CD4-positive, CD25-positive, alpha-beta regulatory T cell (primary cell): ENCODE data around the gene TBCK. TPM values are rescaled to one million over a fixed set of nuclear protein-coding genes. Genes with fewer than 3 reads are reported as not detected.

Experiments used
- ATAC-seq, 2 donors: fragments of 150-1000 bp; cut with Tn5 transposase; one replicate each; pipeline ENCODE4 v1.10.0; 2021; ENCODE audit warnings: low read depth in 2 of 2, moderate number of reproducible peaks in 2 of 2, moderate library complexity in 1 of 2
- DNase-seq, 3 donors: peaks; one replicate each; pipeline versions ENCODE4 v3.0.0 to v3.0.0-alpha.2; 2012 to 2022; ENCODE audit warnings: mixed read lengths in 1 of 3
- H3K27ac ChIP-seq: one replicate; pipeline ENCODE4 v1.7.0; 2013; ENCODE audit warnings: mild to moderate bottlenecking, low read length; ENCODE audit not compliant: insufficient read depth, poor library complexity, severe bottlenecking
- H3K27me3 ChIP-seq: one replicate; pipeline ENCODE4 v1.7.0; 2013; ENCODE audit warnings: low read length; ENCODE audit not compliant: control insufficient read depth, insufficient read depth
- H3K36me3 ChIP-seq: one replicate; pipeline ENCODE4 v1.7.0; 2013; ENCODE audit warnings: mild to moderate bottlenecking, low read length, moderate library complexity; ENCODE audit not compliant: control insufficient read depth, insufficient read depth
- H3K4me1 ChIP-seq: 2 replicates; pipeline ENCODE4 v1.7.0; 2013; ENCODE audit warnings: mild to moderate bottlenecking, low read length; ENCODE audit not compliant: insufficient read depth, control insufficient read depth, poor library complexity, severe bottlenecking
- H3K4me3 ChIP-seq: one replicate; pipeline ENCODE4 v1.7.0; 2013; ENCODE audit warnings: low read depth, mild to moderate bottlenecking, low read length, moderate library complexity
- H3K9me3 ChIP-seq, 2 experiments: 1 replicate in 1 of 2; 2 replicates in 1 of 2; pipeline ENCODE4 v1.7.0; 2013; ENCODE audit warnings: low read length in 2 of 2, mild to moderate bottlenecking in 1 of 2, moderate library complexity in 1 of 2; ENCODE audit not compliant: control insufficient read depth in 2 of 2
- H3K27ac Mint-ChIP-seq, 3 donors: one replicate each; pipeline ENCODE4 v1.8.0; 2020 to 2022; ENCODE audit warnings: mild to moderate bottlenecking in 3 of 3, mixed read lengths in 3 of 3, moderate library complexity in 2 of 3
- H3K27me3 Mint-ChIP-seq: one replicate; pipeline ENCODE4 v1.8.0; 2022; ENCODE audit warnings: mild to moderate bottlenecking, mixed read lengths
- H3K36me3 Mint-ChIP-seq: one replicate; pipeline ENCODE4 v1.8.0; 2020; ENCODE audit warnings: mixed read lengths
- H3K4me1 Mint-ChIP-seq, 4 donors: one replicate each; pipeline ENCODE4 v1.8.0; 2020 to 2022; ENCODE audit warnings: mixed read lengths in 4 of 4, mild to moderate bottlenecking in 1 of 4
- H3K4me3 Mint-ChIP-seq, 4 donors: one replicate each; pipeline ENCODE4 v1.8.0; 2020 to 2022; ENCODE audit warnings: mild to moderate bottlenecking in 4 of 4, mixed read lengths in 4 of 4, moderate library complexity in 3 of 4
- H3K9me3 Mint-ChIP-seq, 7 donors: one replicate each; pipeline ENCODE4 v1.8.0; 2020 to 2022; ENCODE audit warnings: mixed read lengths in 7 of 7, mild to moderate bottlenecking in 3 of 7, moderate library complexity in 2 of 7
- polyA plus RNA-seq, 4 donors: library from polyadenylated mRNA; unstranded; fragments of 300-500 nt; fragmentation: Illumina TruSeq; gene quantifications; one replicate each; pipeline ENCODE4 v1.2.3, GENCODE V29; 2021
- total RNA-seq: library from RNA; stranded (reverse); gene quantifications from one replicate; pipeline ENCODE4 v1.2.3, GENCODE V29; 2022

TBCK gene
- total and polyA plus RNA-seq, 5 donors from 2014 or later, result 10.9 to 47.1 (median 24.8) TPM

- H3K4me1 ChIP-seq, result peaks cover 8% of the 10 kb centered on the region
Observed at GRCh38 chr4:106287353-106287969, 28.5 kb downstream of the TBCK start.

GRCh38 chr4:106286611-106287010 is 29.4 kb downstream of the TBCK start:
- Mint-ChIP-seq H3K27me3 (no peaks in the 10 kb centered on the region), H3K36me3 (peaks cover 25% of the 10 kb centered on the region), H3K27ac (no peak overlapping the region)

More at GRCh38 chr4:106287353-106287969, 28.5 kb downstream of the TBCK start:
- Mint-ChIP-seq H3K27ac (no peak overlapping the region), H3K36me3 (peaks cover 27% of the 10 kb centered on the region), H3K4me1 (peaks cover 2 to 17% (median 8%) of the 10 kb centered on the region in 4 donors), H3K27me3 (no peaks in the 10 kb centered on the region), H3K9me3 (no peaks in the 10 kb centered on the region), H3K4me3 (no peak overlapping the region)
- Histone ChIP-seq H3K27ac (no peak overlapping the region), H3K9me3 (no peaks in the 10 kb centered on the region), H3K27me3 (no peaks in the 10 kb centered on the region), H3K4me3 (no peak overlapping the region), H3K36me3 (peaks cover 21% of the 10 kb centered on the region)
- ATAC-seq (no peak), DNase-seq (no peak)

GRCh38 chr4:106284227-106284626 is 31.8 kb downstream of the TBCK start:
- peaks cover 20% of the 10 kb centered on the region for H3K36me3 Mint-ChIP-seq
- no peak for ATAC-seq
- Histone ChIP-seq H3K4me3 (no peak overlapping the region), H3K27ac (no peak overlapping the region), H3K4me1 (peaks cover 8% of the 10 kb centered on the region), H3K9me3 (no peaks in the 10 kb centered on the region), H3K27me3 (no peaks in the 10 kb centered on the region), H3K36me3 (peaks cover 9% of the 10 kb centered on the region)
- H3K27me3 Mint-ChIP-seq, result no peaks in the 10 kb centered on the region
- H3K4me3 Mint-ChIP-seq, result no peak overlapping the region
- DNase-seq, result no peak
- H3K4me1 Mint-ChIP-seq, result peaks cover 2 to 24% (median 9%) of the 10 kb centered on the region in 4 donors
- no peak overlapping the region for H3K27ac Mint-ChIP-seq
- H3K9me3 Mint-ChIP-seq, result no peaks in the 10 kb centered on the region

More at GRCh38 chr4:106286611-106287010, 29.4 kb downstream of the TBCK start:
- Mint-ChIP-seq H3K4me1 (peaks cover 2 to 19% (median 8%) of the 10 kb centered on the region in 4 donors), H3K4me3 (no peak overlapping the region), H3K9me3 (no peaks in the 10 kb centered on the region)
- ATAC-seq (no peak), DNase-seq (no peak)
- Histone ChIP-seq H3K4me1 (peaks cover 8% of the 10 kb centered on the region), H3K27me3 (no peaks in the 10 kb centered on the region), H3K27ac (no peak overlapping the region), H3K36me3 (peaks cover 16% of the 10 kb centered on the region), H3K9me3 (no peaks in the 10 kb centered on the region), H3K4me3 (no peak overlapping the region)

- H3K27me3 Mint-ChIP-seq, result no peaks in the 10 kb centered on the region
- no peak overlapping the region for H3K27ac Mint-ChIP-seq
- DNase-seq (no peak), ATAC-seq (no peak)
- H3K36me3 ChIP-seq, result peaks cover 8% of the 10 kb centered on the region
- no peaks in the 10 kb centered on the region for H3K9me3 ChIP-seq
- no peak overlapping the region for H3K27ac ChIP-seq
- no peaks in the 10 kb centered on the region for H3K27me3 ChIP-seq
- H3K4me1 ChIP-seq, result no peaks in the 10 kb centered on the region
- no peak overlapping the region for H3K4me3 ChIP-seq
- H3K9me3 Mint-ChIP-seq, result peaks cover 0 to 1% (median 0%) of the 10 kb centered on the region in 7 donors
- H3K36me3 Mint-ChIP-seq, result peaks cover 10% of the 10 kb centered on the region
- peaks cover under 1 to 22% (median 7%) of the 10 kb centered on the region in 4 donors for H3K4me1 Mint-ChIP-seq
- H3K4me3 Mint-ChIP-seq, result no peak overlapping the region
Observed at GRCh38 chr4:106277140-106277675, 38.8 kb downstream of the TBCK start.

- H3K9me3 Mint-ChIP-seq, result peaks cover 0 to 1% (median 0%) of the 10 kb centered on the region in 7 donors
- peaks cover 3 to 20% (median 11%) of the 10 kb centered on the region in 4 donors for H3K4me1 Mint-ChIP-seq
- H3K27me3 ChIP-seq, result no peaks in the 10 kb centered on the region
- H3K4me1 ChIP-seq, result no peaks in the 10 kb centered on the region
- H3K36me3 Mint-ChIP-seq, result peaks cover 10% of the 10 kb centered on the region
- H3K4me3 ChIP-seq, result no peak overlapping the region
- no peak overlapping the region for H3K27ac Mint-ChIP-seq
- DNase-seq (no peak), ATAC-seq (no peak)
- no peaks in the 10 kb centered on the region for H3K27me3 Mint-ChIP-seq
- H3K27ac ChIP-seq, result no peak overlapping the region
- no peak overlapping the region for H3K4me3 Mint-ChIP-seq
- H3K36me3 ChIP-seq, result peaks cover 8% of the 10 kb centered on the region
- H3K9me3 ChIP-seq, result no peaks in the 10 kb centered on the region
Observed at GRCh38 chr4:106273831-106274230, 42.2 kb downstream of the TBCK start.

GRCh38 chr4:106270736-106271135 is 45.3 kb downstream of the TBCK start:
- no peak overlapping the region for H3K27ac Mint-ChIP-seq

GRCh38 chr4:106269711-106270110 is 46.3 kb downstream of the TBCK start:
- H3K4me3 ChIP-seq, result no peak overlapping the region
- peaks cover 5% of the 10 kb centered on the region for H3K36me3 ChIP-seq
- Mint-ChIP-seq H3K4me3 (no peak overlapping the region), H3K4me1 (peaks cover 5 to 26% (median 15%) of the 10 kb centered on the region in 4 donors), H3K9me3 (peaks cover 0 to 1% (median 0%) of the 10 kb centered on the region in 7 donors), H3K36me3 (peaks cover 10% of the 10 kb centered on the region), H3K27ac (no peak overlapping the region), H3K27me3 (no peaks in the 10 kb centered on the region)
- no peaks in the 10 kb centered on the region for H3K9me3 ChIP-seq
- ATAC-seq (no peak), DNase-seq (no peak)
- H3K27me3 ChIP-seq, result no peaks in the 10 kb centered on the region
- H3K4me1 ChIP-seq, result no peaks in the 10 kb centered on the region
- no peak overlapping the region for H3K27ac ChIP-seq

More at GRCh38 chr4:106270736-106271135, 45.3 kb downstream of the TBCK start:
- Histone ChIP-seq H3K4me3 (no peak overlapping the region), H3K36me3 (peaks cover 8% of the 10 kb centered on the region), H3K4me1 (no peaks in the 10 kb centered on the region), H3K27me3 (no peaks in the 10 kb centered on the region), H3K27ac (no peak overlapping the region), H3K9me3 (no peaks in the 10 kb centered on the region)
- no peak for ATAC-seq
- no peak overlapping the region for H3K4me3 Mint-ChIP-seq
- H3K27me3 Mint-ChIP-seq, result no peaks in the 10 kb centered on the region
- H3K4me1 Mint-ChIP-seq, result peaks cover 5 to 26% (median 13%) of the 10 kb centered on the region in 4 donors
- H3K9me3 Mint-ChIP-seq, result peaks cover 0 to 1% (median 0%) of the 10 kb centered on the region in 7 donors
- H3K36me3 Mint-ChIP-seq, result peaks cover 10% of the 10 kb centered on the region
- DNase-seq, result no peak

- peaks cover 2 to 17% (median 14%) of the 10 kb centered on the region in 4 donors for H3K4me1 Mint-ChIP-seq
- no peak for DNase-seq
- H3K27me3 Mint-ChIP-seq, result no peaks in the 10 kb centered on the region
- H3K4me1 ChIP-seq, result no peaks in the 10 kb centered on the region
- no peaks in the 10 kb centered on the region for H3K9me3 ChIP-seq
- H3K27ac Mint-ChIP-seq, result no peak overlapping the region
- no peak overlapping the region for H3K27ac ChIP-seq
- peaks cover 2% of the 10 kb centered on the region for H3K36me3 ChIP-seq
- H3K27me3 ChIP-seq, result no peaks in the 10 kb centered on the region
- H3K9me3 Mint-ChIP-seq, result peaks cover 0 to 1% (median 0%) of the 10 kb centered on the region in 7 donors
- peaks cover 4% of the 10 kb centered on the region for H3K36me3 Mint-ChIP-seq
- no peak for ATAC-seq
- no peak overlapping the region for H3K4me3 ChIP-seq
- H3K4me3 Mint-ChIP-seq, result no peak overlapping the region
Observed at GRCh38 chr4:106268786-106269185, 47.2 kb downstream of the TBCK start.
